Head of caudate nucleus (tissue), 42 donors: ENCODE results near the gene LTBP1.
"Not testable (repeated sequence)": the region's sequence is repeated elsewhere in the genome, so short reads cannot be mapped to it uniquely, and the experiment has no call there.

Experiments
- DNase-seq, 42 donors: peaks; one replicate each; pipeline versions ENCODE4 v3.0.0 to v3.0.0-alpha.2; 2020 to 2021; ENCODE audit warnings: mixed read lengths in 7 of 42
- intact Hi-C: fragments of 100-400 bp; cut with DNase I; formaldehyde crosslinking; loops from one replicate; pipeline ENCODE4 v1.15.0; 2022

LTBP1 gene

GRCh38 chr2:33365264-33365970, 418.7 kb downstream of the LTBP1 start:
- intact Hi-C loops: no loop called here
- DNase-seq: no peak

- intact Hi-C loops: no loop called here
- DNase-seq: peak; percentile 18 to 84 (median 60)
These were observed 419.7 kb downstream of the LTBP1 start for GRCh38 chr2:33366473-33366872.

- intact Hi-C loops, DNase-seq: not testable (repeated sequence)
These were observed 421.8 kb downstream of the LTBP1 start for GRCh38 chr2:33368524-33368923.

GRCh38 chr2:33369191-33369590, 422.4 kb downstream of the LTBP1 start:
- no peak for DNase-seq
- intact Hi-C loops: no loop called here

GRCh38 chr2:33370636-33371265, 424.0 kb downstream of the LTBP1 start:
- DNase-seq: no peak
- intact Hi-C loops: loop anchor here (10.0 kb wide), 1 partner anchor 336 kb away; no protein-coding TSS in a partner anchor

GRCh38 chr2:33371304-33372090, 424.7 kb downstream of the LTBP1 start:
- peak in 1 of 42 donors; percentile 45 for DNase-seq
- intact Hi-C loops: loop anchor here (10.0 kb wide), 1 partner anchor 337 kb away; no protein-coding TSS in a partner anchor

- intact Hi-C loops: loop anchor here (10.0 kb wide), 1 partner anchor 338 kb away; no protein-coding TSS in a partner anchor
- DNase-seq: peak in 15 of 42 donors; percentile 43 to 80 (median 53)
These were observed 426.3 kb downstream of the LTBP1 start for GRCh38 chr2:33372940-33373553.

- intact Hi-C loops: loop anchor here (10.0 kb wide), 1 partner anchor 339 kb away; no protein-coding TSS in a partner anchor
- DNase-seq: no peak
These were observed 427.2 kb downstream of the LTBP1 start for GRCh38 chr2:33373986-33374385.

- DNase-seq: no peak
- intact Hi-C loops: loop anchor here (10.0 kb wide), 1 partner anchor 340 kb away; no protein-coding TSS in a partner anchor
These were observed 428.3 kb downstream of the LTBP1 start for GRCh38 chr2:33375054-33375453.

- no peak for DNase-seq
- intact Hi-C loops: loop anchor here (10.0 kb wide), 1 partner anchor 342 kb away; no protein-coding TSS in a partner anchor
These were observed 430.3 kb downstream of the LTBP1 start for GRCh38 chr2:33377048-33377447.

GRCh38 chr2:33378556-33379210, 431.9 kb downstream of the LTBP1 start:
- DNase-seq: peak in 31 of 42 donors; percentile 14 to 77 (median 44)
- intact Hi-C loops: loop anchor here (10.0 kb wide), 1 partner anchor 344 kb away; no protein-coding TSS in a partner anchor

GRCh38 chr2:33380001-33380609, 433.4 kb downstream of the LTBP1 start:
- no peak for DNase-seq
- intact Hi-C loops: no loop called here

GRCh38 chr2:33380719-33381118, 434.0 kb downstream of the LTBP1 start:
- DNase-seq: no peak
- intact Hi-C loops: no loop called here

GRCh38 chr2:33381301-33381858, 434.6 kb downstream of the LTBP1 start:
- DNase-seq: no peak
- intact Hi-C loops: no loop called here

- intact Hi-C loops: no loop called here
- no peak for DNase-seq
These were observed 437.3 kb downstream of the LTBP1 start for GRCh38 chr2:33383855-33384598.

- intact Hi-C loops: no loop called here
- DNase-seq: no peak
These were observed 437.8 kb downstream of the LTBP1 start for GRCh38 chr2:33384599-33384961.

- no peak for DNase-seq
- intact Hi-C loops: no loop called here
These were observed 442.2 kb downstream of the LTBP1 start for GRCh38 chr2:33388996-33389395.
